GM19043 (cell line): Measurements from ENCODE around the gene TTC28.
"Not testable (repeated sequence)": the region's sequence is repeated elsewhere in the genome, so short reads cannot be mapped to it uniquely, and the experiment has no call there.

ENCODE experiments used
- ATAC-seq: cut with Tn5 transposase; IDR thresholded peaks from one replicate; pipeline ENCODE4 v1.9.1; 2021; ENCODE audit warnings: low read depth; ENCODE audit not compliant: unreplicated experiment

Gene TTC28

GRCh38 chr22:28209457-28209856 lies 470.2 kb downstream of the TTC28 start:
- ATAC-seq, result not testable (repeated sequence)

- no peak for ATAC-seq
Observed at GRCh38 chr22:28208787-28209186, 470.9 kb downstream of the TTC28 start.

GRCh38 chr22:28208036-28208435 lies 471.6 kb downstream of the TTC28 start:
- ATAC-seq, result no peak

- no peak for ATAC-seq
Observed at GRCh38 chr22:28207281-28208030, 472.2 kb downstream of the TTC28 start.

- ATAC-seq, result no peak
Observed at GRCh38 chr22:28205926-28206325, 473.7 kb downstream of the TTC28 start.

- no peak for ATAC-seq
Observed at GRCh38 chr22:28204382-28204781, 475.3 kb downstream of the TTC28 start.

- ATAC-seq, result no peak
Observed at GRCh38 chr22:28203286-28203685, 476.4 kb downstream of the TTC28 start.

GRCh38 chr22:28198692-28199091 lies 480.9 kb downstream of the TTC28 start:
- ATAC-seq, result no peak

- not testable (repeated sequence) for ATAC-seq
Observed at GRCh38 chr22:28191571-28191970, 488.1 kb downstream of the TTC28 start.

- ATAC-seq, result no peak
Observed at GRCh38 chr22:28188178-28188879, 491.3 kb downstream of the TTC28 start.

GRCh38 chr22:28187612-28188011 lies 492.0 kb downstream of the TTC28 start:
- no peak for ATAC-seq

GRCh38 chr22:28186641-28187040 lies 493.0 kb downstream of the TTC28 start:
- ATAC-seq, result no peak

- no peak for ATAC-seq
Observed at GRCh38 chr22:28185130-28185529, 494.5 kb downstream of the TTC28 start.

- no peak for ATAC-seq
Observed at GRCh38 chr22:28183078-28183860, 496.4 kb downstream of the TTC28 start.

GRCh38 chr22:28180804-28181731 lies 498.6 kb downstream of the TTC28 start:
- ATAC-seq, result no peak

- no peak for ATAC-seq
Observed at GRCh38 chr22:28179392-28179791, 500.2 kb downstream of the TTC28 start.

- ATAC-seq, result no peak
Observed at GRCh38 chr22:28175730-28176492, 503.7 kb downstream of the TTC28 start.

- no peak for ATAC-seq
Observed at GRCh38 chr22:28174509-28174908, 505.1 kb downstream of the TTC28 start.

- ATAC-seq, result no peak
Observed at GRCh38 chr22:28172892-28173670, 506.6 kb downstream of the TTC28 start.
